Fibroblast of pulmonary artery (primary cell): Measurements from ENCODE around the gene ACP1.

ENCODE experiments used
- DNase-seq: peaks from one replicate; pipeline ENCODE4 v3.0.0-alpha.2; 2010; ENCODE audit warnings: low read depth
- H3K4me3 ChIP-seq: replicated peaks from 2 replicates; pipeline ENCODE4 v1.5.1; 2011; ENCODE audit warnings: low read depth, mild to moderate bottlenecking, control low read depth, low read length, moderate library complexity
- CTCF ChIP-seq: IDR thresholded peaks from 2 replicates; pipeline ENCODE4 v1.5.1; 2011; ENCODE audit warnings: mild to moderate bottlenecking, control low read depth, low read length, inconsistent platforms; ENCODE audit errors: missing control alignments

Gene ACP1

GRCh38 chr2:279366-279765 is 14.6 kb downstream of the ACP1 start:
- no peak overlapping the region for H3K4me3 ChIP-seq
- no peak for TF ChIP-seq CTCF
- no peak for DNase-seq

GRCh38 chr2:279956-280649 is 15.4 kb downstream of the ACP1 start:
- TF ChIP-seq CTCF: no peak
- no peak overlapping the region for H3K4me3 ChIP-seq
- DNase-seq: no peak

- no peak for TF ChIP-seq CTCF
- H3K4me3 ChIP-seq: no peak overlapping the region
- no peak for DNase-seq
These were observed 15.9 kb downstream of the ACP1 start for GRCh38 chr2:280650-281110.

GRCh38 chr2:281381-281780 is 16.6 kb downstream of the ACP1 start:
- no peak overlapping the region for H3K4me3 ChIP-seq

GRCh38 chr2:282371-283263 is 17.9 kb downstream of the ACP1 start:
- TF ChIP-seq CTCF: no peak
- DNase-seq: no peak
- no peak overlapping the region for H3K4me3 ChIP-seq

More at GRCh38 chr2:281381-281780, 16.6 kb downstream of the ACP1 start:
- DNase-seq: no peak
- TF ChIP-seq CTCF: no peak

- no peak overlapping the region for H3K4me3 ChIP-seq
- TF ChIP-seq CTCF: no peak
- DNase-seq: no peak
These were observed 19.4 kb downstream of the ACP1 start for GRCh38 chr2:283996-284794.
